ENCODE results near the gene LRMDA.

- TF ChIP-seq CTCF (IDR thresholded peaks at IDR 0.05; ENCODE audit: low read depth, low read length) (no peak), EZH2phosphoT487 (IDR thresholded peaks at IDR 0.05; ENCODE audit: low read depth) (no peak)
Measured at GRCh38 chr10:75592151-75592787, 160.8 kb downstream of the LRMDA start.

Measured in OCI-LY3 (cell line).